PC-9 (cell line): ENCODE data around the gene ARL4A.

ENCODE experiments used
- CTCF ChIP-seq: fragments of 200-600 bp; sonication (generic); conservative IDR thresholded peaks from 2 replicates; pipeline ENCODE4 v1.6.1; 2017; ENCODE audit warnings: mixed run types, antibody characterized with exemption, mild to moderate bottlenecking, moderate library complexity
- EZH2 ChIP-seq: fragments of 200-600 bp; sonication (generic); IDR thresholded peaks from 2 replicates; pipeline ENCODE4 v1.8.0; 2017; ENCODE audit warnings: antibody characterized with exemption, low read depth

GRCh38 chr7:12711124-12711523 lies 23.7 kb downstream of the ARL4A start:
- TF ChIP-seq EZH2 = no peak
- TF ChIP-seq CTCF = no peak
